GM12878 (cell line): Measurements from ENCODE around the gene PSMB5. TPM values are rescaled to one million over a fixed set of nuclear protein-coding genes. Genes with fewer than 3 reads are reported as not detected.

Experiments used
- ATAC-seq: fragments of 200-7000 bp; cut with Tn5 transposase; 3 replicates; pipeline ENCODE4 v1.9.1; 2020; ENCODE audit warnings: mild to moderate bottlenecking, moderate library complexity
- BruUV-seq: library from RNA; stranded (reverse); fragments of 400-500 nt; replicated peaks from 2 replicates; lab custom pipeline; 2021; lab: Mats Ljungman, UMichigan
- CTCF ChIA-PET: fragments of 300-600 bp; sonication (Branson Sonifier 250); formaldehyde crosslinking; extraction: SDS; loops from one replicate; lab custom pipeline; 2021; ENCODE audit warnings: inconsistent platforms; lab: Yijun Ruan, JAX
- POLR2A ChIA-PET: fragments of 350-600 bp; formaldehyde crosslinking; extraction: SDS; loops from one replicate; lab custom pipeline; 2021; ENCODE audit warnings: inconsistent platforms; lab: Charles Lee
- RAD21 ChIA-PET: fragments of 300-600 bp; sonication (Branson Sonifier 250); formaldehyde crosslinking; loops from one replicate; lab custom pipeline; 2023; ENCODE audit warnings: antibody characterized with exemption; ENCODE audit not compliant: unreplicated experiment; lab: Charles Lee
- SMC1A ChIA-PET: fragments of 300-600 bp; sonication (Branson Sonifier 250); formaldehyde crosslinking; loops from one replicate; lab custom pipeline; 2023; ENCODE audit not compliant: unreplicated experiment, uncharacterized antibody; lab: Charles Lee
- DNase-seq: peaks from one replicate; pipeline ENCODE4 v3.0.0-alpha.2; 2011; ENCODE audit warnings: low read depth, low spot score
- FAIRE-seq: peaks from 3 replicates; lab custom pipeline; 2011; peaks lifted over from hg19 to GRCh38; lab: Jason Lieb, UNC
- H2AFZ ChIP-seq: 2 replicates; pipeline ENCODE4 v1.6.0; 2011; ENCODE audit warnings: low read depth, low read length, control low read depth; ENCODE audit not compliant: control insufficient read depth
- H3K27ac ChIP-seq: 2 replicates; pipeline ENCODE4 v1.5.1; 2011; ENCODE audit warnings: control low read depth; ENCODE audit not compliant: control insufficient read depth, insufficient read depth
- H3K27me3 ChIP-seq, 2 experiments: replicated peaks in 1 of 2; 2 replicates each; pipeline versions ENCODE4 v1.6.0 to v1.6.1; 2011; ENCODE audit warnings: low read length in 1 of 2; ENCODE audit not compliant: control insufficient read depth in 2 of 2, insufficient read depth in 2 of 2
- H3K36me3 ChIP-seq, 2 experiments: 2 replicates each; pipeline ENCODE4 v1.5.1; 2011; ENCODE audit warnings: low read length in 1 of 2; ENCODE audit not compliant: control insufficient read depth in 2 of 2, insufficient read depth in 2 of 2
- H3K4me1 ChIP-seq: 2 replicates; pipeline ENCODE4 v1.6.1; 2011; ENCODE audit warnings: mild to moderate bottlenecking, low read length, moderate library complexity, mixed read lengths; ENCODE audit not compliant: control insufficient read depth, insufficient read depth
- H3K4me2 ChIP-seq: 2 replicates; pipeline ENCODE4 v1.6.0; 2011; ENCODE audit warnings: control low read depth; ENCODE audit not compliant: control insufficient read depth, insufficient read depth
- H3K4me3 ChIP-seq: fragments of 200-600 bp; sonication (generic); 2 replicates; pipeline ENCODE4 v1.5.1; 2016
- H3K79me2 ChIP-seq: 2 replicates; pipeline ENCODE4 v1.6.0; 2011; ENCODE audit warnings: low read length; ENCODE audit not compliant: control insufficient read depth, insufficient read depth
- H3K9ac ChIP-seq: 2 replicates; pipeline ENCODE4 v1.8.0; 2011; ENCODE audit warnings: low read length, control low read depth, mixed read lengths; ENCODE audit not compliant: control insufficient read depth, insufficient read depth
- H3K9me3 ChIP-seq: replicated peaks from 3 replicates; pipeline ENCODE4 v1.5.1; 2011; ENCODE audit warnings: mild to moderate bottlenecking, low read length; ENCODE audit not compliant: control insufficient read depth, insufficient read depth
- H4K20me1 ChIP-seq: 2 replicates; pipeline ENCODE4 v1.6.0; 2011; ENCODE audit not compliant: control insufficient read depth, insufficient read depth
- BCL11A ChIP-seq: IDR thresholded peaks from 2 replicates; pipeline ENCODE4 v1.6.1; 2011; ENCODE audit warnings: low read depth, low read length
- CBFB ChIP-seq: IDR thresholded peaks from 2 replicates; pipeline ENCODE4 v1.6.1; 2016; ENCODE audit warnings: antibody characterized with exemption, low read depth
- CHD1 ChIP-seq: IDR thresholded peaks from 2 replicates; pipeline ENCODE4 v1.6.1; 2012; ENCODE audit warnings: low read depth, low read length, improper control_type of control experiment
- ETV6 ChIP-seq, 2 experiments: fragments of 450-650 bp in 1 of 2; IDR thresholded peaks in 1 of 2; conservative IDR thresholded peaks in 1 of 2; 2 replicates each; pipeline ENCODE4 v1.6.1; 2014; ENCODE audit warnings: antibody characterized with exemption in 1 of 2, borderline replicate concordance in 1 of 2, low read depth in 1 of 2, mild to moderate bottlenecking in 1 of 2, moderate library complexity in 1 of 2
- HDAC2 ChIP-seq: fragments of 200-600 bp; sonication (generic); IDR thresholded peaks from 2 replicates; pipeline ENCODE4 v1.6.1; 2017
- IKZF1 ChIP-seq: fragments of 450-650 bp; conservative IDR thresholded peaks from 2 replicates; pipeline ENCODE4 v1.6.1; 2017; ENCODE audit warnings: antibody characterized with exemption, mild to moderate bottlenecking
- IRF3 ChIP-seq: fragments of 450-650 bp; IDR thresholded peaks from 2 replicates; pipeline ENCODE4 v1.6.1; 2014; ENCODE audit warnings: mild to moderate bottlenecking
- MEF2B ChIP-seq: fragments of 450-650 bp; IDR thresholded peaks from 2 replicates; pipeline ENCODE4 v1.6.1; 2018; ENCODE audit warnings: mild to moderate bottlenecking, moderate library complexity; ENCODE audit not compliant: partially characterized antibody, poor library complexity, severe bottlenecking
- MYC ChIP-seq: IDR thresholded peaks from 2 replicates; pipeline ENCODE4 v1.6.1; 2011; ENCODE audit warnings: mild to moderate bottlenecking, low read length, moderate library complexity, inconsistent platforms; ENCODE audit not compliant: insufficient read depth, insufficient replicate concordance, insufficient read length, severe bottlenecking
- NKRF ChIP-seq: fragments of 450-650 bp; conservative IDR thresholded peaks from 2 replicates; pipeline ENCODE4 v1.6.1; 2017; ENCODE audit warnings: mild to moderate bottlenecking, moderate library complexity
- PRDM15 ChIP-seq: fragments of 450-650 bp; formaldehyde crosslinking; IDR thresholded peaks from 2 replicates; pipeline ENCODE4 v1.4.0; 2020; ENCODE audit warnings: mild to moderate bottlenecking, moderate library complexity
- SUZ12 ChIP-seq: fragments of 200-600 bp; sonication (generic); IDR thresholded peaks from one replicate; pipeline ENCODE4 v1.6.1; 2018; ENCODE audit warnings: antibody characterized with exemption, mild to moderate bottlenecking; ENCODE audit not compliant: unreplicated experiment
- WGBS: methylation state at CpG from one replicate; pipeline ENCODE4 v1.1.6; 2016; ENCODE audit warnings: low lambda C conversion rate; ENCODE audit not compliant: insufficient replicate concordance, insufficient coverage; ENCODE audit errors: missing lambda C conversion rate; 5-methylcytosine and 5-hydroxymethylcytosine counted together
- in situ Hi-C: fragments of 300-500 bp; cut with MboI; formaldehyde crosslinking; loops from 9 replicates; pipeline ENCODE4 v1.14.3; 2018; ENCODE audit warnings: mixed read lengths
- intact Hi-C: fragments of 100-400 bp; cut with micrococcal nuclease; formaldehyde crosslinking; loops from one replicate; pipeline ENCODE4 v1.14.2; 2022; ENCODE audit not compliant: unreplicated experiment
- polyA plus RNA-seq, 11 experiments: library from polyadenylated mRNA; depleted of rRNA in 4 of 11; unstranded in 6 of 11; stranded (reverse) in 5 of 11; fragments of >200 nt; fragmentation: Nextera tagmentation in 4 of 11; fragmentation: Illumina TruSeq in 1 of 11; extraction: Ambion mirVana in 4 of 11; extraction: Trizol in 1 of 11; gene quantifications; 1 replicate in 1 of 11; 2 replicates in 10 of 11; pipeline versions ENCODE4 v1.2.1 to v1.2.3, GENCODE V29; 2011 to 2016; ENCODE audit warnings: inconsistent platforms in 2 of 11, missing spikeins in 2 of 11, low read depth in 1 of 11
- total RNA-seq, 4 experiments: library from RNA; depleted of rRNA in 3 of 4; stranded (reverse); fragments of >200 nt in 3 of 4; fragmentation: Illumina TruSeq in 1 of 4; extraction: Trizol in 1 of 4; gene quantifications; 2 replicates each; pipeline versions ENCODE4 v1.2.1 to v1.2.3, GENCODE V29; 2013 to 2021

Gene PSMB5
- total and polyA plus RNA-seq, 10 of the 15 experiments (the other 5 are each of a cell fraction or from before 2014, with no cell fraction given): 84.5 to 802 (median 144) TPM

GRCh38 chr14:23043754-23044153 lies 9.1 kb upstream of the PSMB5 start (continued):
- TF ChIP-seq BCL11A: no peak
- TF ChIP-seq MEF2B: no peak
- no peak for TF ChIP-seq CHD1

- H3K27me3 ChIP-seq: no peaks in the 10 kb centered on the region; a peak in 2 of 4 replicates
- ChIA-PET CTCF (interaction anchor here (1.4 to 2.0 kb wide), 2 partner anchors 34 to 57 kb away, joined by 3 to 9 read pairs; no protein-coding TSS in a partner anchor), SMC1A (interaction anchor here (2.4 kb wide), 1 partner anchor 57 kb away, joined by 6 read pairs; no protein-coding TSS in a partner anchor), POLR2A (no interaction called here), RAD21 (no interaction called here)
- no peaks in the 10 kb centered on the region for H3K36me3 ChIP-seq
- H2AFZ ChIP-seq: no peak overlapping the region
- DNase-seq (no peak), FAIRE-seq (no peak), ATAC-seq (no peak)
- no peak overlapping the region for H3K4me2 ChIP-seq
- H3K27ac ChIP-seq: no peak overlapping the region
- no peaks in the 10 kb centered on the region for H3K79me2 ChIP-seq
- WGBS: 22% methylated on average over 6 of the region's 6 CpGs
- no peaks in the 10 kb centered on the region for H4K20me1 ChIP-seq
- no peak overlapping the region for H3K4me3 ChIP-seq
- H3K4me1 ChIP-seq: no peaks in the 10 kb centered on the region
- no peak overlapping the region for H3K9ac ChIP-seq
- TF ChIP-seq NKRF: no peak
- TF ChIP-seq PRDM15 (CRISPR knock-in tag): no peak
- TF ChIP-seq SUZ12: no peak
- TF ChIP-seq CBFB: no peak
- no peak for TF ChIP-seq ETV6 (conservative IDR thresholded peaks at IDR 0.05 in 1 of 2, IDR thresholded peaks at IDR 0.05 in 1 of 2; ENCODE audit: borderline replicate concordance in 1 of 2, low read depth in 1 of 2)
- TF ChIP-seq IRF3: no peak
- no peak for TF ChIP-seq HDAC2
- no peak for TF ChIP-seq IKZF1
- no peak for TF ChIP-seq MYC
- no TSS peak for BruUV-seq
- intact Hi-C loops (no loop called here), in situ Hi-C loops (no loop called here)
- no peaks in the 10 kb centered on the region for H3K9me3 ChIP-seq
These were observed 8.4 kb upstream of the PSMB5 start for GRCh38 chr14:23043145-23043544.
